Neuron (in vitro differentiated cells): ENCODE data around the gene MCM5.
A peak's percentile ranks its signal among the peaks of the same experiment; 100 is the strongest.
"Not testable (repeated sequence)": the region's sequence is repeated elsewhere in the genome, so short reads cannot be mapped to it uniquely, and the experiment has no call there.

Experiments
- H2AFZ ChIP-seq: one replicate; pipeline ENCODE4 v1.6.1; 2013; ENCODE audit warnings: low read depth, mild to moderate bottlenecking, inconsistent platforms, low read length, moderate library complexity
- H3K27me3 ChIP-seq: one replicate; pipeline ENCODE4 v1.6.1; 2013; ENCODE audit warnings: low read length; ENCODE audit not compliant: insufficient read depth
- H3K36me3 ChIP-seq: one replicate; pipeline ENCODE4 v1.6.1; 2013; ENCODE audit warnings: low read length; ENCODE audit not compliant: insufficient read depth
- H3K4me1 ChIP-seq: one replicate; pipeline ENCODE4 v1.6.1; 2013; ENCODE audit warnings: low read length; ENCODE audit not compliant: insufficient read depth
- H3K4me3 ChIP-seq: 2 replicates; pipeline ENCODE4 v1.5.1; 2013; ENCODE audit warnings: mild to moderate bottlenecking, low read length, moderate library complexity
- H3K9me3 ChIP-seq: one replicate; pipeline ENCODE4 v1.6.1; 2013; ENCODE audit warnings: low read length

Gene MCM5

DNA sequence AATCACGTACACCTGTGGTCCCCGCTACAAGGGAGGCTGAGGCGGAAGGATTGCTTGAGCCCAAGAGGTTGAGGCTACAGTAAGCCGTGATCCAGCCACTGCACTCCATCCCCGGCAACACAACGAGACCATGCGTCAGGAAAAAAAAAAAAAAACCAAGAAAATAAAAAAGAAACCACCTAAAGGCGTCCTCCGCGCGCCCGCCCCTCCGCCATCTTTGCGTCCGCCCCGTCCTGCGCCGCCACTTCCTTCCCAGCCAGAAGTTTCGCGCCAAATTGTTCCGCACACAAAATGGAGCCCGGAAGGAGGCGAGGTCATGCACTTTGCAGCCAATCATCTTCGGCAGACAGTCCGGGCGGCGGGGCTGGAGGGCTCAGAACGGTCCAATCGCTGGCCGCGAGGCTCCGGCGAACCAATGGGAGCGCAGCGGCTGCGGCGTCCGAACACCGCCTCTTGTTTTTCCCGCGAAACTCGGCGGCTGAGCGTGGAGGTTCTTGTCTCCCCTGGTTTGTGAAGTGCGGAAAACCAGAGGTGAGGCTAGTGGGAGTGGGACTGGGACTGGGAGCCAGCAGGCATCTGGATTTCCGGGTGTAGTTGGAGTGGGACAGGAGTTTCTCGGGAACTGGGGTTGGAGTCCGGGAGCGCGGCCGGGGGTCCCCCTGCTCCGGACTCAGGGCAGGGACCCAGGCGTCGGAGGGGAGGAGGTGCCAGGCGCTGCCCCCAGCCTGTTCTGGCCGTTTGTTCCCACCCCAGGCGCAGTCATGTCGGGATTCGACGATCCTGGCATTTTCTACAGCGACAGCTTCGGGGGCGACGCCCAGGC lies at the start of gene MCM5:
MCM5 (plus strand) TSS at position 463 of the 823 bp plus-strand sequence; CDS start at position 762, 299 bp downstream.
- peak within 1 kb of the TSS; percentile 89 for H3K4me3 ChIP-seq
- peaks cover 34% of the 10 kb centered on the region for H3K36me3 ChIP-seq
- H3K9me3 ChIP-seq, result no peaks in the 10 kb centered on the region
- H3K27me3 ChIP-seq, result no peaks in the 10 kb centered on the region
- peak within 1 kb of the TSS; percentile 92 for H2AFZ ChIP-seq
- peaks cover 31% of the 10 kb centered on the region for H3K4me1 ChIP-seq

- Histone ChIP-seq H3K4me1 (peaks cover 10% of the 10 kb centered on the region), H3K36me3 (no peaks in the 10 kb centered on the region), H3K27me3 (no peaks in the 10 kb centered on the region), H2AFZ (peak overlapping the region; percentile 94), H3K4me3 (peak overlapping the region; percentile 58), H3K9me3 (no peaks in the 10 kb centered on the region)
These were observed 49.1 kb upstream of the MCM5 start for GRCh38 chr22:35350539-35351503.

DNA sequence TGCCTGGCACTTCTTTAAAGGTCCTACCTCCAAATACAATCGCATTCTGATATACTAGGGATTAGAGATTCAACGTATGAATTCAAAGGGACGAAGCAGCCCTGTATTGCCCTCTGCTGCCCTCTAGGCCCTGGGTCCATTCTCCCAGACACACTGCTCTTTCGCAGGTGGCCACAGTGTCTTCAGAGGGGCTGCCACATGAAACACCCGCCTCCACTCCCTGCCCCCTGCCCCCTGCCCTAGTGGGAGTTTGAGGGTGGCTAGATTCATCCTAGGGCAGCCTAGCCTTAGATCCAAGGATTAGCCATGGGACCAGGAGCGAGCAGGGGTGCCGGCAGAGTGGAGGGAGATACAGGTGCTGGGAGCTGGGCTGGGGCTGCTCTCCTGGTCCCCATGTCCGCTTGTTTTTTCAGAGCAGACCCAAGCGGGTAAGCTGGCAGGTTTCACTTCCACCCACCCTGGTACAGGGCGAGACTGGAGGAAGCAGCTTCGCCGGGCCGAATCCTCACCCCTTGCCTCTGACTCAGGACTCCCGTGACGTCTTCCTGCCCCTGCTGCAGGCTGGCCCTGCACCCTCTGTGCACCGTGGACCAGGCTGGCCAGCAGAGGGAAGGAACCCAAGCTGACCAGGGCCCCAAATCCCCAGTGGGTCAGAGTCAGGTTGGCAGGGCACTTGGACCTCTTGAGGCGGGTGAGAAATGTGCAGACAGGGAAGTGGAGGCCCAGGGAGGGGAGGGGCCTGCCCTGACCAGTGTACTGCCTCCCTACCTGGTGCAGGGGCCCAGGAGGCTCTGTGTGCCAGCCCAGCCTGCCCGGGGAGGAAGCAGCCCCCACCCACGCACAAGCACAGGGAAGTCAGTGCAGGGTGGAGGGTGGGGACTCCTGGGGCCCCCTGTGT lies 47.5 kb upstream of the MCM5 start:
- Histone ChIP-seq H3K36me3 (no peaks in the 10 kb centered on the region), H2AFZ (no peak overlapping the region), H3K4me1 (peaks cover 10% of the 10 kb centered on the region), H3K9me3 (no peaks in the 10 kb centered on the region), H3K27me3 (no peaks in the 10 kb centered on the region), H3K4me3 (no peak overlapping the region)

DNA sequence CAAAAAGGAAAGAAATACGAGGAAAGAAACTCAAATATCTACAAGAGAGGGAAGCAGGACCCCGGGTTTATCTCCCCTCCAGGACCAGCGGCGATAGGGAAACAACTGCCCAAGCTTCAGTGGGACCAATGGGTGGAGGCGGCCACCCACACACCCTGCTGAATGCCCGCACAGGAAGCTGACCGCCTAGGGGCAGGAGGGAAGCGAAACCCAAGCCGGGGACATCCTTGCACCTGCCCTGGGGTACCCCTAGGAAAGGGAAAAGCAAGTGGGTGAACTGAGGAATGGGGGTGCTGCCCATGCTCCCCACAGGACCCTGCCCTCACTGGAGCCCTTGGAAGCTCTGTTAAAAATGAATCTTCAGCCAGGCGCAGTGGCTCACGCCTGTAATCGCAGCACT lies 46.6 kb upstream of the MCM5 start:
- no peak overlapping the region for H2AFZ ChIP-seq
- no peaks in the 10 kb centered on the region for H3K9me3 ChIP-seq
- H3K4me3 ChIP-seq, result no peak overlapping the region
- no peaks in the 10 kb centered on the region for H3K36me3 ChIP-seq
- H3K4me1 ChIP-seq, result peaks cover 10% of the 10 kb centered on the region
- no peaks in the 10 kb centered on the region for H3K27me3 ChIP-seq

DNA sequence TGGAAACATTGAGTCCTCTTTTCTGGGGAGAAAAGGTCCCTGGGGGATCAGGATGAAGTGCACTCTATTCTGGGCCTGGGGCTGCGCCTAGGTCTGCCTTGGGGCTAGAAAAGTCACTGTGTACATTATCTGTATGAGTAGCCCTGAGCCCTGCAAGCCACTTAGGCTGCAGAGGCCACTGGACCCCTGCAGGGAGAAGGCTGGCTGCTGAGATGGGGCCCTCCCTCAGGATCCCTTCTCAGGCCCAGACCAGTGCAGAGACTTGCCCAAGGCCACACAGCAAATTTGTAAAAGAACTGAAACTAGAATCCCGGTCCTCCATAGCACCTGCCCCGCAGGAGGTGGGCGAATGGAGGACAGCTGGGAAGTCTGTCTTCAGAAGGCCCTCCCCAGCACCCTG lies 45.9 kb upstream of the MCM5 start:
- Histone ChIP-seq H3K9me3 (no peaks in the 10 kb centered on the region), H2AFZ (no peak overlapping the region), H3K4me1 (peaks cover 10% of the 10 kb centered on the region), H3K27me3 (no peaks in the 10 kb centered on the region), H3K36me3 (no peaks in the 10 kb centered on the region), H3K4me3 (no peak overlapping the region)

DNA sequence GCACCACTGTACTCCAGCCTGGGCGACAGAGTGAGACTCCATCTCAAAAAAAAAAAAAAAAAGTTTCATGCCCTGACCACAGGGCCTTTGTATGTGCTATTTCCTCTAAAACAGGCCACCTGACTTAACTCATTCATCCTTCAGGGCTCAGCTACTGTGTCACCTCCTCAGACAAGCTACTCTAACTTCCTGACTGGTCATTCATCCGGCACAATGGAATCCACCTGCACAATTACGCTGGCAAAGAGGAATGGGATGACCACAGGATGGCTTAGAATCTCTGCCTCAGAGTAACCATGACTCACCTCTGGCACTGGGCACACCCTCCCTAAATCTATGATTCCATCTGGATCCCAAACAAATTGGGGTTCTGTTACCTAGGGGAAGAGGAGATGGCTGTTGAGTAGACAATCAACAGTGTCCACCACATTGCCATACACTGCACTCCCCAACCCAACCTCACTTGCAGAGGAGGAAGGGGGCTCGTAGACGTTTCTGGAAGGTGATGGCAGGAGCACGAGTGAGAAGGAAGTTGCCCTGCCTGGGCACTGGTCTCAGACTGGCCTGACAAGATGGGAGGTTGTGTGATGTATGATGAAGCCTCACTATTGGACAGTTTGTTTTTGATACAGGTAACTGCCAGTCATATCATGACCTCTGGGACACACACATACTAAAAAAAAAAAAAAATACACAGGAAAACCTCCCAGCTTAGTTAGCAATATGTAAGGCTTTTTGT lies 41.9 kb upstream of the MCM5 start:
- no peak overlapping the region for H3K4me3 ChIP-seq
- no peaks in the 10 kb centered on the region for H3K9me3 ChIP-seq
- no peak overlapping the region for H2AFZ ChIP-seq
- no peaks in the 10 kb centered on the region for H3K36me3 ChIP-seq
- H3K4me1 ChIP-seq, result no peaks in the 10 kb centered on the region
- no peaks in the 10 kb centered on the region for H3K27me3 ChIP-seq

DNA sequence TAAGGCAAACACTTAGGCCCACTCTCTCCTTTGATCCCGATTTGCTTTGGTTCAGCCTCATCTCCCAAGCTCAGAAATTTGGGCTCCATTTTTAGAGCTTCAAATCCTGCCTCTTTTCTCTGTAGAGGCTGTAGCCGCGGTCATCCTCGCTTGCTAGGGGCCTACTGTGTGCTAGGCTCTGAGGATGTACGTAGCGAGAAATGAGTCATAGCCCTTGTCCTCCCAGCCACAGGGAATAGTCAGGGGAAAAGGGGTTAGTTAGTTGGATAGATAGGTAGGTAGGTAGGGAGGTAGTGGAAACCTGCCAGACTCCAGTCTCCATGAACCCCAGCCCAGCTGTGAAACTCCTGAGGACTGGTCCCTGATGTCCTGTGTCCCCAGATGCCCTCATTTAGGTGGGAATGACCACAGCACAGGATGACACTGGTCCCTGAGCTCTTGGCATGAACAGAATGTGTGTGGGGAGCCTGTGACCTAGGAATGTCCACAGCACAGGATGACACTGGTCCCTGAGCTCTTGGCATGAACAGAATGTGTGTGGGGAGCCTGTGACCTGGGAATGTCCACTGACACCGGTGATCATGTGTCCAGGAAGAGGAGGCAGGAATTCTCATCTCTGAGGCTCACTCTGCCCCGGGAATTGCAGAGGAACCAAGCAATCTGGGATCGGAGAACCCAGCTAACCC lies 40.4 kb upstream of the MCM5 start:
- H2AFZ ChIP-seq, result no peak overlapping the region
- H3K4me1 ChIP-seq, result no peaks in the 10 kb centered on the region
- H3K27me3 ChIP-seq, result no peaks in the 10 kb centered on the region
- H3K36me3 ChIP-seq, result no peaks in the 10 kb centered on the region
- H3K4me3 ChIP-seq, result no peak overlapping the region
- H3K9me3 ChIP-seq, result no peaks in the 10 kb centered on the region

GRCh38 chr22:35361001-35361558 lies 38.9 kb upstream of the MCM5 start:
- Histone ChIP-seq H2AFZ (no peak overlapping the region), H3K4me3 (no peak overlapping the region), H3K4me1 (no peaks in the 10 kb centered on the region), H3K9me3 (no peaks in the 10 kb centered on the region), H3K27me3 (no peaks in the 10 kb centered on the region), H3K36me3 (no peaks in the 10 kb centered on the region)

DNA sequence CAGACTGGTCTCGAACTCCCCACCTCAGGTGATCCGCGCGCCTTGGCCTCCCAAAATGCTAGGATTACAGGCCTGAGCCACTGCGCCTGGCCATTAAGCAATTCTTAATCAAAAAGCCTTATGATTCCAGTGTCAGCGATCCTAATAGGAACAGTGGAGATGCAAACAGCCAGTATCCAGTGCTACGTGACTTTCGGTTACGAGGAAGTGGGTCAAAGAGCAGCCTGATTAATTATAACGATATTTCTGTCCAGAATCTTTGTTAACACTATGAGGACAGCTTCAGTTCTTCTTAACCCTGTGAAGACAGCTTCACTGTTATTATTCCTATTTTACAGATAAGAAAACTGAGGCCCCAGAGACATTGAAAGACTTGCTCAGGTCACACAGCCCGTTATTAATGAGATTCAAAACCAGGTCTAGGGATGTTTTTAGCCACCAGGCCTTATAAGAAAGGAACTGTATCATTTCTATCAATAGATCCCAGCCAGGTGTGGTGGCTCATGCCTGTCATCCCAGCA lies 36.3 kb upstream of the MCM5 start:
- Histone ChIP-seq H3K4me3 (no peak overlapping the region), H3K36me3 (no peaks in the 10 kb centered on the region), H3K27me3 (no peaks in the 10 kb centered on the region), H3K9me3 (no peaks in the 10 kb centered on the region), H2AFZ (no peak overlapping the region), H3K4me1 (no peaks in the 10 kb centered on the region)

GRCh38 chr22:35364230-35364629 lies 35.7 kb upstream of the MCM5 start:
- not testable (repeated sequence) for H3K9me3 ChIP-seq, H3K4me3 ChIP-seq, H3K27me3 ChIP-seq, H3K36me3 ChIP-seq, H2AFZ ChIP-seq, H3K4me1 ChIP-seq

- H3K36me3 ChIP-seq, result no peaks in the 10 kb centered on the region
- no peaks in the 10 kb centered on the region for H3K9me3 ChIP-seq
- peaks cover 9% of the 10 kb centered on the region for H3K4me1 ChIP-seq
- H3K4me3 ChIP-seq, result no peak overlapping the region
- no peak overlapping the region for H2AFZ ChIP-seq
- no peaks in the 10 kb centered on the region for H3K27me3 ChIP-seq
These were observed 32.5 kb upstream of the MCM5 start for GRCh38 chr22:35367331-35367886.
